ENCODE measurements around the gene ATP7B. TPM values are rescaled to one million over a fixed set of nuclear protein-coding genes. Genes with fewer than 3 reads are reported as not detected.
"Not testable (repeated sequence)": the region's sequence is repeated elsewhere in the genome, so short reads cannot be mapped to it uniquely, and the experiment has no call there.

Gene ATP7B
- total RNA-seq, 2 donors from 2014 or later = 4.7 to 5.9 TPM

- no peak for ATAC-seq
These were observed 97.7 kb downstream of the ATP7B start for GRCh38 chr13:51913421-51914136.

GRCh38 chr13:51912511-51913225 is 98.6 kb downstream of the ATP7B start:
- ATAC-seq (no peak), DNase-seq (no peak)
- intact Hi-C loops (cut with DNase I) = no loop called here

More at GRCh38 chr13:51913421-51914136, 97.7 kb downstream of the ATP7B start:
- intact Hi-C loops (cut with DNase I) = no loop called here
- no peak for DNase-seq

- ATAC-seq = peak; percentile 73 to 85
- intact Hi-C loops (cut with DNase I) = no loop called here
- no peak for DNase-seq
These were observed 99.2 kb downstream of the ATP7B start for GRCh38 chr13:51912091-51912490.

GRCh38 chr13:51910508-51910907 is 100.7 kb downstream of the ATP7B start:
- intact Hi-C loops (cut with DNase I) = no loop called here
- DNase-seq (no peak), ATAC-seq (no peak)

GRCh38 chr13:51909265-51909664 is 102.0 kb downstream of the ATP7B start:
- intact Hi-C loops (cut with DNase I); ATAC-seq: not testable (repeated sequence)

GRCh38 chr13:51907040-51907732 is 104.1 kb downstream of the ATP7B start:
- intact Hi-C loops (cut with DNase I) = no loop called here
- DNase-seq (no peak), ATAC-seq (peak; percentile 11 to 18)

More at GRCh38 chr13:51909265-51909664, 102.0 kb downstream of the ATP7B start:
- not testable (repeated sequence) for DNase-seq

- DNase-seq (no peak), ATAC-seq (peak; percentile 55 to 66)
- intact Hi-C loops (cut with DNase I) = no loop called here
These were observed 104.7 kb downstream of the ATP7B start for GRCh38 chr13:51906581-51906980.

GRCh38 chr13:51905787-51906186 is 105.5 kb downstream of the ATP7B start:
- no peak for ATAC-seq
- no peak for DNase-seq
- intact Hi-C loops (cut with DNase I) = no loop called here

GRCh38 chr13:51902776-51903175 is 108.5 kb downstream of the ATP7B start:
- DNase-seq = no peak
- intact Hi-C loops (cut with DNase I) = no loop called here
- no peak for ATAC-seq

- ATAC-seq (no peak), DNase-seq (no peak)
- intact Hi-C loops (cut with DNase I) = no loop called here
These were observed 110.8 kb downstream of the ATP7B start for GRCh38 chr13:51900471-51900870.

GRCh38 chr13:51895906-51896888 is 115.1 kb downstream of the ATP7B start:
- intact Hi-C loops (cut with DNase I) = loop anchor here (2.0 to 10.0 kb wide), 3 partner anchors 109 to 231 kb away; partner anchors contain the start of gene NEK5 (in 1 of the 2)
- DNase-seq (peak; percentile 48), ATAC-seq (peak; percentile 85 to 89)

- DNase-seq = no peak
- ATAC-seq = no peak
- intact Hi-C loops (cut with DNase I) = loop anchor here (10.0 kb wide), 2 partner anchors 111 to 231 kb away; partner anchors contain the start of gene NEK5 (in 1 of the 2)
These were observed 117.0 kb downstream of the ATP7B start for GRCh38 chr13:51894239-51894638.

GRCh38 chr13:51892657-51893056 is 118.6 kb downstream of the ATP7B start:
- no peak for DNase-seq
- ATAC-seq = no peak
- intact Hi-C loops (cut with DNase I) = loop anchor here (10.0 kb wide), 2 partner anchors 112 to 232 kb away; partner anchors contain the start of gene NEK5 (in 1 of the 2)

GRCh38 chr13:51887468-51887867 is 123.8 kb downstream of the ATP7B start:
- ATAC-seq (no peak), DNase-seq (no peak)
- intact Hi-C loops (cut with DNase I) = no loop called here

GRCh38 chr13:51885651-51886050 is 125.6 kb downstream of the ATP7B start:
- intact Hi-C loops (cut with DNase I) = no loop called here
- ATAC-seq (no peak), DNase-seq (no peak)

GRCh38 chr13:51883226-51883600 is 128.0 kb downstream of the ATP7B start:
- ATAC-seq (no peak), DNase-seq (no peak)
- intact Hi-C loops (cut with DNase I) = no loop called here
